HepG2 (cell line): ENCODE results near the gene HSPA4L. TPM values are rescaled to one million over a fixed set of nuclear protein-coding genes. Genes with fewer than 3 reads are reported as not detected.

Experiments
- ATAC-seq: fragments of 200-7000 bp; cut with Tn5 transposase; 3 replicates; pipeline ENCODE4 v1.9.1; 2020; ENCODE audit warnings: mild to moderate bottlenecking, moderate library complexity
- BruUV-seq: library from RNA; stranded (reverse); fragments of 400-500 nt; replicated peaks from 2 replicates; lab custom pipeline; 2021; lab: Mats Ljungman, UMichigan
- CTCF ChIA-PET: fragments of 300-600 bp; formaldehyde crosslinking; extraction: SDS; loops from one replicate; lab custom pipeline; 2021; ENCODE audit warnings: low total read pairs, inconsistent platforms, low intra/inter-chr PET ratio; lab: Yijun Ruan, JAX
- POLR2A ChIA-PET: fragments of 350-600 bp; sonication (Branson Sonifier 250); formaldehyde crosslinking; loops from one replicate; lab custom pipeline; 2020; ENCODE audit warnings: antibody characterized with exemption, inconsistent platforms; lab: Yijun Ruan, JAX
- DNase-seq: peaks from one replicate; pipeline ENCODE4 v3.0.0-alpha.2; 2015; ENCODE audit warnings: low spot score
- FAIRE-seq: peaks from 3 replicates; lab custom pipeline; 2011; peaks lifted over from hg19 to GRCh38; lab: Jason Lieb, UNC
- H2AFZ ChIP-seq: one replicate; pipeline ENCODE4 v1.6.1; 2011; ENCODE audit warnings: low read length, inconsistent platforms
- H3K27ac ChIP-seq: fragments of 300-600 bp; 3 replicates; pipeline ENCODE4 v1.8.0; 2011; ENCODE audit warnings: mixed run types, mild to moderate bottlenecking, mixed read lengths, low read length, inconsistent platforms; ENCODE audit not compliant: insufficient read depth; ENCODE audit errors: extremely low read length
- H3K27me3 ChIP-seq, 2 experiments: fragments of 200-600 bp in 1 of 2; 2 replicates in 1 of 2; 3 replicates in 1 of 2; pipeline versions ENCODE4 v1.6.0 to v1.8.0; 2011; ENCODE audit warnings: low read length in 2 of 2, mild to moderate bottlenecking in 2 of 2, moderate library complexity in 2 of 2, inconsistent platforms in 1 of 2; ENCODE audit not compliant: insufficient read depth in 2 of 2, control insufficient read depth in 1 of 2
- H3K36me3 ChIP-seq, 2 experiments: fragments of 200-600 bp in 1 of 2; replicated peaks in 1 of 2; 2 replicates in 1 of 2; 3 replicates in 1 of 2; pipeline versions ENCODE4 v1.5.1 to v1.8.0; 2011; ENCODE audit warnings: low read length in 2 of 2, inconsistent platforms in 1 of 2; ENCODE audit not compliant: insufficient read depth in 2 of 2, control insufficient read depth in 1 of 2
- H3K4me1 ChIP-seq: 2 replicates; pipeline ENCODE4 v1.5.1; 2012; ENCODE audit warnings: low read length, inconsistent platforms; ENCODE audit not compliant: insufficient read depth
- H3K4me2 ChIP-seq: 2 replicates; pipeline ENCODE4 v1.6.0; 2011; ENCODE audit warnings: low read depth, low read length, inconsistent platforms
- H3K4me3 ChIP-seq, 3 experiments: fragments of 200-600 bp in 1 of 3; sonication (generic), shearing (Covaris generic) in 1 of 3; replicated peaks in 1 of 3; 2 replicates each; pipeline ENCODE4 v1.5.1; 2011 to 2016; ENCODE audit warnings: low read length in 3 of 3, inconsistent platforms in 2 of 3, low read depth in 2 of 3, mild to moderate bottlenecking in 2 of 3, control low read depth in 1 of 3, mixed read lengths in 1 of 3; ENCODE audit not compliant: insufficient read depth in 1 of 3
- H3K79me2 ChIP-seq: one replicate; pipeline ENCODE4 v1.6.1; 2011; ENCODE audit warnings: low read length, inconsistent platforms; ENCODE audit not compliant: insufficient read depth
- H3K9ac ChIP-seq: 2 replicates; pipeline ENCODE4 v1.6.0; 2011; ENCODE audit warnings: mild to moderate bottlenecking, low read depth, low read length, inconsistent platforms; ENCODE audit not compliant: insufficient read depth
- H3K9me3 ChIP-seq: 2 replicates; pipeline ENCODE4 v1.5.1; 2012; ENCODE audit warnings: mild to moderate bottlenecking, low read length
- H4K20me1 ChIP-seq: 2 replicates; pipeline ENCODE4 v1.6.0; 2011; ENCODE audit warnings: inconsistent platforms, mild to moderate bottlenecking, low read length, moderate library complexity; ENCODE audit not compliant: insufficient read depth
- BRCA1 ChIP-seq: sonication (generic); formaldehyde crosslinking; IDR thresholded peaks from 2 replicates; pipeline ENCODE4 v1.4.0; 2020; ENCODE audit warnings: missing genetic modification reagents
- CERS6 ChIP-seq: sonication (generic); formaldehyde crosslinking; IDR thresholded peaks from 2 replicates; pipeline ENCODE4 v1.5.0; 2020; ENCODE audit warnings: missing genetic modification reagents
- EED ChIP-seq: sonication (generic); formaldehyde crosslinking; IDR thresholded peaks from 2 replicates; pipeline ENCODE4 v1.5.0; 2020; ENCODE audit warnings: mild to moderate bottlenecking, missing genetic modification reagents
- FOXK2 ChIP-seq: fragments of 450-650 bp; IDR thresholded peaks from 2 replicates; pipeline ENCODE4 v1.6.1; 2016
- GABPB1 ChIP-seq: IDR thresholded peaks from 2 replicates; pipeline ENCODE4 v1.6.1; 2016; ENCODE audit warnings: mild to moderate bottlenecking, missing genetic modification reagents, moderate library complexity, missing compliant biosample characterization
- MEIS1 ChIP-seq: sonication (generic); formaldehyde crosslinking; IDR thresholded peaks from 2 replicates; pipeline ENCODE4 v1.9.0; 2021; ENCODE audit warnings: mild to moderate bottlenecking, missing genetic modification reagents, moderate library complexity, borderline replicate concordance
- MIER2 ChIP-seq: IDR thresholded peaks from 2 replicates; pipeline ENCODE4 v1.6.1; 2016; ENCODE audit warnings: missing biosample characterization, missing genetic modification reagents
- MTF2 ChIP-seq: sonication (generic); formaldehyde crosslinking; IDR thresholded peaks from 2 replicates; pipeline ENCODE4 v1.5.0; 2020; ENCODE audit warnings: missing genetic modification reagents, borderline replicate concordance
- NFKB2 ChIP-seq: sonication (generic); formaldehyde crosslinking; IDR thresholded peaks from 2 replicates; pipeline ENCODE4 v1.4.0; 2020; ENCODE audit warnings: missing genetic modification reagents, borderline replicate concordance
- POLR2AphosphoS5 ChIP-seq: IDR thresholded peaks from 2 replicates; pipeline ENCODE4 v1.6.1; 2012; ENCODE audit warnings: low read depth, low read length
- SMAD3 ChIP-seq: sonication (generic); formaldehyde crosslinking; IDR thresholded peaks from 2 replicates; pipeline ENCODE4 v1.4.0; 2020; ENCODE audit warnings: missing genetic modification reagents
- THRA ChIP-seq: sonication (generic); formaldehyde crosslinking; IDR thresholded peaks from 2 replicates; pipeline ENCODE4 v1.4.0; 2020; ENCODE audit warnings: missing genetic modification reagents, borderline replicate concordance
- ZBTB39 ChIP-seq: sonication (generic); formaldehyde crosslinking; IDR thresholded peaks from 2 replicates; pipeline ENCODE4 v1.5.0; 2020; ENCODE audit warnings: missing genetic modification reagents
- ZNF549 ChIP-seq: sonication (generic); formaldehyde crosslinking; IDR thresholded peaks from 2 replicates; pipeline ENCODE4 v1.5.0; 2020; ENCODE audit warnings: missing genetic modification reagents
- ZNF619 ChIP-seq: sonication (generic); formaldehyde crosslinking; IDR thresholded peaks from 2 replicates; pipeline ENCODE4 v1.4.0; 2020; ENCODE audit warnings: mild to moderate bottlenecking, missing genetic modification reagents
- WGBS: methylation state at CpG from one replicate; pipeline ENCODE4 v1.1.6; 2017; ENCODE audit warnings: low lambda C conversion rate; 5-methylcytosine and 5-hydroxymethylcytosine counted together
- in situ Hi-C: cut with HindIII; loops from 2 replicates; pipeline ENCODE4 v1.10.0; 2017; ENCODE audit warnings: low pct_unique_long_range_greater_than_20kb; ENCODE audit not compliant: extremely low pct_ligation_motif_present
- intact Hi-C: fragments of 100-400 bp; cut with micrococcal nuclease; formaldehyde crosslinking; loops from one replicate; pipeline ENCODE4 v1.10.0; 2022; ENCODE audit not compliant: unreplicated experiment
- polyA plus RNA-seq, 8 experiments: library from polyadenylated mRNA; depleted of rRNA in 3 of 8; stranded (reverse) in 7 of 8; unstranded in 1 of 8; fragments of >200 nt; fragmentation: Illumina TruSeq in 4 of 8; extraction: Trizol in 4 of 8; gene quantifications; 2 replicates each; pipeline versions ENCODE4 v1.2.1 to v1.2.3, GENCODE V29; 2011 to 2016; ENCODE audit warnings: low read depth in 4 of 8, missing spikeins in 1 of 8, mixed read lengths in 1 of 8; ENCODE audit not compliant: insufficient read depth in 1 of 8
- total RNA-seq, 5 experiments: library from RNA; depleted of rRNA; stranded (reverse); fragments of >200 nt; fragmentation: Illumina TruSeq; extraction: Trizol; gene quantifications; 2 replicates each; pipeline ENCODE4 v1.2.3, GENCODE V29; 2016; ENCODE audit warnings: low read depth in 1 of 5

The HSPA4L gene
- total and polyA plus RNA-seq, 2 of the 13 experiments (the other 11 are each of a cell fraction or from before 2014, with no cell fraction given): 3.7 to 31.5 TPM

GRCh38 chr4:127888559-127888958 is 106.4 kb downstream of the HSPA4L start:
- ATAC-seq (no peak), FAIRE-seq (no peak)
- POLR2A ChIA-PET: interaction anchor here (1.4 kb wide), 1 partner anchor 77 kb away, joined by 10 read pairs; the partner anchor contains the start of genes ABHD18 and MFSD8

GRCh38 chr4:127889903-127890302 is 107.8 kb downstream of the HSPA4L start:
- CTCF ChIA-PET: no interaction called here
- H3K9ac ChIP-seq: no peak overlapping the region
- no peak overlapping the region for H2AFZ ChIP-seq
- peaks cover 6 to 43% of the 10 kb centered on the region in 2 experiments; a peak in 3 of 5 replicates for H3K36me3 ChIP-seq
- WGBS: 96% methylated on average over 3 of the region's 3 CpGs
- FAIRE-seq (no peak), ATAC-seq (no peak), DNase-seq (no peak)
- intact Hi-C loops (loop anchor here (10.0 kb wide), 1 partner anchor 105 kb away; the partner anchor contains the start of gene HSPA4L), in situ Hi-C loops (no loop called here)
- H3K4me1 ChIP-seq: peaks cover 8% of the 10 kb centered on the region; the same call in 1 of the 2 replicates
- H3K9me3 ChIP-seq: no peaks in the 10 kb centered on the region
- no peaks in the 10 kb centered on the region for H3K27me3 ChIP-seq
- peaks cover 2% of the 10 kb centered on the region for H3K79me2 ChIP-seq
- H3K4me3 ChIP-seq: no peak overlapping the region
- no peak overlapping the region for H3K27ac ChIP-seq
- H3K4me2 ChIP-seq: no peak overlapping the region
- no peaks in the 10 kb centered on the region for H4K20me1 ChIP-seq
- no TSS peak for BruUV-seq
- POLR2A ChIA-PET: interaction anchor here (1.6 kb wide), 1 partner anchor 8 kb away, joined by 5 read pairs; no protein-coding TSS in a partner anchor
- TF ChIP-seq MTF2 (CRISPR knock-in tag) (no peak), ZNF549 (CRISPR knock-in tag) (no peak), ZBTB39 (CRISPR knock-in tag) (no peak), NFKB2 (no peak), ZNF619 (CRISPR knock-in tag) (no peak), POLR2AphosphoS5 (no peak), CERS6 (CRISPR knock-in tag) (no peak), FOXK2 (no peak), EED (CRISPR knock-in tag) (no peak), SMAD3 (CRISPR knock-in tag) (no peak)

More at GRCh38 chr4:127888559-127888958, 106.4 kb downstream of the HSPA4L start:
- CTCF ChIA-PET: no interaction called here
- WGBS: 93% methylated on average over 1 of the region's 1 CpG
- no TSS peak for BruUV-seq
- no peak overlapping the region for H3K9ac ChIP-seq
- H4K20me1 ChIP-seq: no peaks in the 10 kb centered on the region
- intact Hi-C loops: loop anchor here (10.0 kb wide), 1 partner anchor 104 kb away; the partner anchor contains the start of gene HSPA4L
- TF ChIP-seq THRA (CRISPR knock-in tag) (no peak), MEIS1 (CRISPR knock-in tag) (no peak), BRCA1 (CRISPR knock-in tag) (no peak), MIER2 (CRISPR knock-in tag) (no peak), GABPB1 (CRISPR knock-in tag) (no peak)
- TF ChIP-seq, all 625 proteins: peak for 0
- no peaks in the 10 kb centered on the region for H3K9me3 ChIP-seq
- no peak overlapping the region for H3K4me3 ChIP-seq
- H3K27me3 ChIP-seq: no peaks in the 10 kb centered on the region
- no peak overlapping the region for H3K4me2 ChIP-seq
- peaks cover 4 to 38% of the 10 kb centered on the region in 2 experiments; a peak in 3 of 5 replicates for H3K36me3 ChIP-seq
- in situ Hi-C loops: no loop called here
- no peak overlapping the region for H2AFZ ChIP-seq
- no peak for DNase-seq
- H3K27ac ChIP-seq: no peak overlapping the region
- H3K79me2 ChIP-seq: peaks cover 2% of the 10 kb centered on the region
- peaks cover 8% of the 10 kb centered on the region; the same call in 1 of the 2 replicates for H3K4me1 ChIP-seq
